Measurements from ENCODE around the gene CANT1.

DNA sequence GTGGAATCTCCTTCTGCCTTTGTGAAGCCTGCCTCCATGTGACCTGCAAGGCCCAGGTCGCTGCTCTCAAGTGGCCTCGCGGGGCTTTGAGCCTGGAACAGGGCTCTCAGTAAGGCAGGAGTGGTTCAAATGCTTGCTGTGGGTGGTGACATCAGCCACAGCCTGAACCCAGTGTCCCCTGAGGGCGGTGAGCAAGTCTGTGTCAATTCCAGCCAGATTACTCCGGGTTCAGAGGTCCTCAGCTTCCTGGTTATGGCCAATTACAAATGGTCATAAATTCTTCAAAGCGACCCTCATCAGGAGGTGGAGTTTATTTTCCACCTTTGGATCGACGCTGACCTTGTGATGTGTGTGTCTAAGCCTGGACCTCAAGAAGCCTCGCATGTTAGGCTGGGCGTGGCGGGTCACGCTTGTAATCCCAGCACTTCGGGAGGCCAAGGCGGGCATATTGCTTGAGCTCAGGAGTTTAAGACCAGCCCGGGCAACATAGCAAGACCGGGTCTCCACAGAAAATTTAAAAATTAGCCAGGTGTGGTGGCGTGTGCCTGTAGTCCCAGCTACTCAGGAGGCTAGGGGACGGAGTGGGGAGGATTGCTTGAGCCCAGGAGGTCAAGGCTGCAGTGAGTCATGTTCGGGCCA lies 47.1 kb downstream of the CANT1 start:
- TF ChIP-seq FOXP2 (optimal IDR thresholded peaks at IDR 0.05; ENCODE audit: borderline replicate concordance, extremely low read depth, extremely low read length, insufficient read depth) = no peak
- TF ChIP-seq POLR2AphosphoS5 (IDR thresholded peaks at IDR 0.05; ENCODE audit: low read depth, low read length) = no peak
- no peak for TF ChIP-seq SIN3A (IDR thresholded peaks at IDR 0.05; ENCODE audit: borderline replicate concordance, insufficient read depth, low read length)
- TF ChIP-seq, protein P1, sequence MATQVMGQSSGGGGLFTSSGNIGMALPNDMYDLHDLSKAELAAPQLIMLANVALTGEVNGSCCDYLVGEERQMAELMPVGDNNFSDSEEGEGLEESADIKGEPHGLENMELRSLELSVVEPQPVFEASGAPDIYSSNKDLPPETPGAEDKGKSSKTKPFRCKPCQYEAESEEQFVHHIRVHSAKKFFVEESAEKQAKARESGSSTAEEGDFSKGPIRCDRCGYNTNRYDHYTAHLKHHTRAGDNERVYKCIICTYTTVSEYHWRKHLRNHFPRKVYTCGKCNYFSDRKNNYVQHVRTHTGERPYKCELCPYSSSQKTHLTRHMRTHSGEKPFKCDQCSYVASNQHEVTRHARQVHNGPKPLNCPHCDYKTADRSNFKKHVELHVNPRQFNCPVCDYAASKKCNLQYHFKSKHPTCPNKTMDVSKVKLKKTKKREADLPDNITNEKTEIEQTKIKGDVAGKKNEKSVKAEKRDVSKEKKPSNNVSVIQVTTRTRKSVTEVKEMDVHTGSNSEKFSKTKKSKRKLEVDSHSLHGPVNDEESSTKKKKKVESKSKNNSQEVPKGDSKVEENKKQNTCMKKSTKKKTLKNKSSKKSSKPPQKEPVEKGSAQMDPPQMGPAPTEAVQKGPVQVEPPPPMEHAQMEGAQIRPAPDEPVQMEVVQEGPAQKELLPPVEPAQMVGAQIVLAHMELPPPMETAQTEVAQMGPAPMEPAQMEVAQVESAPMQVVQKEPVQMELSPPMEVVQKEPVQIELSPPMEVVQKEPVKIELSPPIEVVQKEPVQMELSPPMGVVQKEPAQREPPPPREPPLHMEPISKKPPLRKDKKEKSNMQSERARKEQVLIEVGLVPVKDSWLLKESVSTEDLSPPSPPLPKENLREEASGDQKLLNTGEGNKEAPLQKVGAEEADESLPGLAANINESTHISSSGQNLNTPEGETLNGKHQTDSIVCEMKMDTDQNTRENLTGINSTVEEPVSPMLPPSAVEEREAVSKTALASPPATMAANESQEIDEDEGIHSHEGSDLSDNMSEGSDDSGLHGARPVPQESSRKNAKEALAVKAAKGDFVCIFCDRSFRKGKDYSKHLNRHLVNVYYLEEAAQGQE (IDR thresholded peaks at IDR 0.05; ENCODE audit: insufficient read depth in 1 of 2, low read depth in 2 of 2, low read length in 2 of 2) = no peak
- no peak for TF ChIP-seq TAF1 (IDR thresholded peaks at IDR 0.05; ENCODE audit: borderline replicate concordance, insufficient read depth, low read length)
